ENCODE measurements around the gene PIK3R3.
"Not testable (repeated sequence)": the region's sequence is repeated elsewhere in the genome, so short reads cannot be mapped to it uniquely, and the experiment has no call there.

PIK3R3 gene

DNA sequence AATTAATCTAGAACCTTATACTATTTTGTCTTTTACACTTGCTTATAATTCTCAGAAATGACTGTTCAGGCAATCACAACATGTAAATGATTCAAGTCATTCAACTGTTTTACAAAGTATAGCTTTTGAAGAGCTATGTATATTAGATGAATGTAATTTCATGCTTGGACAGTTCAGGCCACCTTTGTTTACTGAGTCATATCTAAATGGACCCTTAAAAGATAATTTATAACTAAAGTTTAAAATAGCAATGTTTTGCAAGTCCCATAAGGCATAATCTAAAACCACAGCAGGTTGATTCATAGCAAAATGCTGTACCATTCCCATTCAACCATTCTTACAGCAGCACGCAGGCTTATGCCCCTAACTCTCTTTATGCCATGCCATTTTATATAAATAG lies 64.8 kb downstream of the PIK3R3 start:
- TF ChIP-seq CTCF (conservative IDR thresholded peaks at IDR 0.05; ENCODE audit: low read depth, low read length) = no peak
- no peak overlapping the region for H3K4me3 ChIP-seq (ENCODE audit: low read length)
- no peak for DNase-seq (ENCODE audit: low read depth)

DNA sequence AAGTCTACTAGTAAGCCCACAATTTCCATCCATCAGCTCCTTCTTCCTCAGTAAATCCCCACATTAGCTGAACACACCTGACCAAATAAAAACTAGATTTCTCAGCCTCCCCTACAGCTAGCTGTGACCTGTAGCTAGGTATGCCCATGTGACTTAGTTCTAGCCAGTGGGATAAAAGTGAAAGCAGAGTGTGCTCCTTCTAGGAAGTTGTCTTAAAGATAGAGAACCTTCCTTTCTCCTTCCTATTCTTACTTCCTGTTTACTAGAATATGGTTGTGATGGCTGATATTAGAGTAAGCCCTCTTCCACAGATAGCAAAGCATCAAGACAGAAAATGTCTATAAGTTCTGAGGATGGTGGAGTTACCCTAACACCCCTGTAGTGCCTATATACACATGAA lies 67.0 kb downstream of the PIK3R3 start:
- TF ChIP-seq CTCF (conservative IDR thresholded peaks at IDR 0.05; ENCODE audit: low read depth, low read length) = no peak
- H3K4me3 ChIP-seq (ENCODE audit: low read length) = no peak overlapping the region
- DNase-seq (ENCODE audit: low read depth) = no peak

GRCh38 chr1:46064708-46065107 lies 67.7 kb downstream of the PIK3R3 start:
- no peak for TF ChIP-seq CTCF (conservative IDR thresholded peaks at IDR 0.05; ENCODE audit: low read depth, low read length)
- no peak for DNase-seq (ENCODE audit: low read depth)
- H3K4me3 ChIP-seq (ENCODE audit: low read length) = no peak overlapping the region

GRCh38 chr1:46062651-46063319 lies 69.6 kb downstream of the PIK3R3 start:
- H3K4me3 ChIP-seq (ENCODE audit: low read length) = no peak overlapping the region
- DNase-seq (ENCODE audit: low read depth) = no peak
- TF ChIP-seq CTCF (conservative IDR thresholded peaks at IDR 0.05; ENCODE audit: low read depth, low read length) = no peak

GRCh38 chr1:46061146-46061545 lies 71.3 kb downstream of the PIK3R3 start:
- TF ChIP-seq CTCF (conservative IDR thresholded peaks at IDR 0.05; ENCODE audit: low read depth, low read length) = no peak
- no peak overlapping the region for H3K4me3 ChIP-seq (ENCODE audit: low read length)
- no peak for DNase-seq (ENCODE audit: low read depth)

GRCh38 chr1:46058936-46059335 lies 73.5 kb downstream of the PIK3R3 start:
- no peak for TF ChIP-seq CTCF (conservative IDR thresholded peaks at IDR 0.05; ENCODE audit: low read depth, low read length)
- no peak for DNase-seq (ENCODE audit: low read depth)
- no peak overlapping the region for H3K4me3 ChIP-seq (ENCODE audit: low read length)

GRCh38 chr1:46057781-46058180 lies 74.6 kb downstream of the PIK3R3 start:
- no peak for DNase-seq (ENCODE audit: low read depth)
- no peak overlapping the region for H3K4me3 ChIP-seq (ENCODE audit: low read length)
- TF ChIP-seq CTCF (conservative IDR thresholded peaks at IDR 0.05; ENCODE audit: low read depth, low read length) = no peak

GRCh38 chr1:46057215-46057614 lies 75.2 kb downstream of the PIK3R3 start:
- not testable (repeated sequence) for DNase-seq (ENCODE audit: low read depth); H3K4me3 ChIP-seq (ENCODE audit: low read length)
